Stimulated activated CD8-positive, alpha-beta memory T cell treated with anti-CD3 and anti-CD28 coated beads, Interleukin-7, amount 100 ng/mL, for 24 hours (primary cell): Measurements from ENCODE around the gene ZMIZ1.

ENCODE experiments used
- DNase-seq: peaks from one replicate; pipeline ENCODE4 v3.0.0-alpha.2; 2020; ENCODE audit warnings: low read depth

ZMIZ1 gene

GRCh38 chr10:79187121-79187940 is 118.6 kb downstream of the ZMIZ1 start:
- DNase-seq, result no peak

- DNase-seq, result no peak
Measured at GRCh38 chr10:79188154-79188965, 119.6 kb downstream of the ZMIZ1 start.

DNA sequence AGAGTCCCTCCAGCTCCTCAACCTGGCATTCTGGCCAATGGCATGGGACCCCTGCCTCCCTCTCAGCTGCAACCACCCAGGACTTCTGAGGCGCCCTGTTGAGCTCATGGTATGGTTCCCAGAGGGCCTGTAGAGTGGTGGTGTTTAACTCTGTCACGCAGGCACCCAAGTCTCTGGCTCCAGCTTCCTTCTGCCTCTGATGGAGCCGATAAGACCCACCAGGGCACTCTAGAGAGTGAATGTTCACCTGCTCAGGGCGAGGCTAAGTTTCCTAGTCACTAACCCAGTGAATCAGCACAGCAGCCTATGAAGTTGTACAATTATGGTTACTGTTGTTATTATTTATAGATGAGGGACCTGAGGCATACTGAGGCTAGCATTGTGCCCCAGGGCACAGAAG is 120.4 kb downstream of the ZMIZ1 start:
- DNase-seq, result no peak

DNA sequence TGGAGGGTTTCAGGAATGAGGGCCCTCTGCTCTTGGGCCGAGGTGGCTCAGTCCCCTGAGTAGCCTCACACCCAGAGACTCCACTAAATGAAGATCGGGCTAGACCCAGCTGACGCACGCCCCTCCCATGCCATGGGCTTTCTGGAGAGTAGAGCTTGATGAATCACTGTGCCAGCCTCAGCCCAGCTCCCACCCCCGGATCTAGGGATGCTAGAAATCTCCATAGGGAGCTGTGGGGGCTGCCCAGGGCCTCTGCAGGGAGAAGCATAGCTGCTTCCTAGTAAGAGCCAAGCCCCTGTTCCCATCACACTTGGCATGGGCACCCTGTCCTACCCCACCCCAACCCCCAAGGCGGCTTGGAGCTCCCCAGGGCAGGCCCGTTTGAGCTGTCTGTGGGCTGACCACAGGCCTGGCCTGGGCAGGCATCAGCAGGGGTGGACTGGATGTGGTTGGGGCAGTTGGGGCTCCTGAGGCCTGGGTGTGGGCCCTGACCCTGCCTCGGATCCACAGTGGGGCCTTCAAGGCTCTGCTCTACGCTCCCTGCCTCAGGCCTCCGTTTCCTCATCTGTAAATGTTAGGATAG is 121.2 kb downstream of the ZMIZ1 start:
- no peak for DNase-seq

DNA sequence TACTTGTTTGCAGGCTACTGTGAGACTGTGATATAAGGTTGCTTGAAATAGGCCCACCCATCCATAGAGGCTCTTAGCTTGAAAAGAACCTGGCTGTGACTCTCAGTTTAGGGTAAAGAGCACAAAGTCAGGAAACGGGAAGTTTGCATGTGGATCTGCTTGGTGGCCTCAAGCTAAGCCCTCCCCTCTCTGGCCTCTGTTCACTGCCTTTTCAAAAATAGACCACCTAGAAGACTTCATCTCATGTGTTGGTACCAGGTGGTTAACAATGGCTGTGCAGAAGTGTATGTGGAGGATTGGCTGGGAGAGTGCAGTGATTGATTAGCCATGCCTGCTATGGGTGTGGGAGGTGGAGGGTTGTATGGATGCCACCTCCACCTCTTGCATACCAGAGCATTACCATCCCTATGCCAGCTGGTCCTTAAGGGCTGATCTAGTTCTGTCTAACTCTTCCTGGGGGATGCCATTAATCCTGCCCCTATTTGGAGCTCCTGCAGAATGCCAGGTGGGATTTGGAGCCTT is 122.0 kb downstream of the ZMIZ1 start:
- DNase-seq, result no peak

GRCh38 chr10:79191951-79192676 is 123.3 kb downstream of the ZMIZ1 start:
- no peak for DNase-seq

GRCh38 chr10:79192677-79193003 is 123.9 kb downstream of the ZMIZ1 start:
- DNase-seq, result no peak

DNA sequence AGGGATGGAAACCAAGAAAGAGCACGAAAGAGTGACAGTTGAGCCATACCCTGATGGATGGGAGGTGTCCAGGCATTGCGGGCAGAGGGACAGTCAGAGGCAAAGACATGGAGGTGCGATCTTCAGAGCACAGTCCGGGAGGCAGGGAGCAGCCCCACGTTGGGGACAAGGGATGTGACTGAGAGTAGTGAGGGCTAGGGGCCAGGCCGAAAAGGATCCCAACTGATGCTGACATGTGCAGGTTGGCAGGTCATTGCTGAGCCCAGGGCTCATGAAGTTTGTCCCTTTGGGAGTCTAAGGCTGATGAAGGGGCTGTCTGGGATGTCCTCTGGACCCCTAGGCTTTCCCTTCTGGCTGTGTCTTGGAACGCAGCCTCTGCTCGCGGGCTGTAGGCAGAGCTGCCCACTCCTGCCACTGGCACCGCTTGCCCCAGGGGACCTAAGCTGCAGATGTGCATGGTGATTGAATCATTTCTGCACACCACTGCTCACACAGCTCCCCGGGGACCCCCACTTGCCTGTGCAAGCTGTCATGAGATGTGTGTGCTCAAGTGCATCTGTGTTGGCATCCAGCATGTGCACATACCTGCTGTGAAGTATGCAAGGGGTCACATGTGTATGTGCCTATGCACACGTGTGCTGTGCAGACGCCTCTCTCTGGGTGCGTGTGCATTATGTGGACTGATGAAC is 125.1 kb downstream of the ZMIZ1 start:
- no peak for DNase-seq

DNA sequence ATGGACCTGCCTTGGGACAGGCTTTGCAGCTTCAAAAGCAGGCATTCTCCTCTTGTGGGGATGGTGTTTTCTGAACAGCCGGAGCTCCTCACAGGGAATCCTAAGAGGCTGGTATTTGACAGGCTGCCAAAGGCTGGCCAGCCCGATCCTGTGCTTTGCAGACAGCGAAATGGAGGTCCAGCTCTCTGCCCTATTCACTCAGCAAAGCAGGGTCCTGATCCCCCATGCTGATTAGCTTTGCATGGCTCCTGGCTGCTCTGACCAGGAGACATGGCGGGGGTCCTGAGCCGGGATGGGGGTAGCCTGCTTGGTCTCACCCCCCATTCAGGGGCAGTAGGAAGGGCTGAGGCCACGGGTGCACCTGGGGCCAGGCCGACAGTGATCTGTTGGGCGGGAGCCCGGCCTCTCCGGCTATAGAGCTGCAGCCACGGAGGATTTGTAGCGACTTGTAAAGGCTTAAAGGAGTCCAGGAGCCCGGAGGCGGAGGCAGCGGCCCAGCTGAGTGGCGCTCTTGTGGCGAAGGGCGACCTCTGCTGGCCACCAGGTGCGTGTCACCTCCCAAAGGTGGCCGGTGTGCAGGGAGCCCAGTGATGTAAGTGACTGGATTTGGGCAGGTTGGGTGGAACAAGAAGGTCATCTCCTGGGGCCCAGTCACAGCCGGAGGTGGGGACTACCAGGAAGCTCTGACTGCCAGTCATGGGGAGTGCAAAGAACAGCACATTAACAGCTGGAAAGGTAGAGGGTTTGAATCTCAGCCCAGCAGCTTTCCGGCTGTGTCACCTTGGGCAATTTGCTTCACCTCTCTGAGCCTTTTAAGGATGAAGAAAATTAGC is 126.5 kb downstream of the ZMIZ1 start:
- peak; percentile 59 for DNase-seq

DNA sequence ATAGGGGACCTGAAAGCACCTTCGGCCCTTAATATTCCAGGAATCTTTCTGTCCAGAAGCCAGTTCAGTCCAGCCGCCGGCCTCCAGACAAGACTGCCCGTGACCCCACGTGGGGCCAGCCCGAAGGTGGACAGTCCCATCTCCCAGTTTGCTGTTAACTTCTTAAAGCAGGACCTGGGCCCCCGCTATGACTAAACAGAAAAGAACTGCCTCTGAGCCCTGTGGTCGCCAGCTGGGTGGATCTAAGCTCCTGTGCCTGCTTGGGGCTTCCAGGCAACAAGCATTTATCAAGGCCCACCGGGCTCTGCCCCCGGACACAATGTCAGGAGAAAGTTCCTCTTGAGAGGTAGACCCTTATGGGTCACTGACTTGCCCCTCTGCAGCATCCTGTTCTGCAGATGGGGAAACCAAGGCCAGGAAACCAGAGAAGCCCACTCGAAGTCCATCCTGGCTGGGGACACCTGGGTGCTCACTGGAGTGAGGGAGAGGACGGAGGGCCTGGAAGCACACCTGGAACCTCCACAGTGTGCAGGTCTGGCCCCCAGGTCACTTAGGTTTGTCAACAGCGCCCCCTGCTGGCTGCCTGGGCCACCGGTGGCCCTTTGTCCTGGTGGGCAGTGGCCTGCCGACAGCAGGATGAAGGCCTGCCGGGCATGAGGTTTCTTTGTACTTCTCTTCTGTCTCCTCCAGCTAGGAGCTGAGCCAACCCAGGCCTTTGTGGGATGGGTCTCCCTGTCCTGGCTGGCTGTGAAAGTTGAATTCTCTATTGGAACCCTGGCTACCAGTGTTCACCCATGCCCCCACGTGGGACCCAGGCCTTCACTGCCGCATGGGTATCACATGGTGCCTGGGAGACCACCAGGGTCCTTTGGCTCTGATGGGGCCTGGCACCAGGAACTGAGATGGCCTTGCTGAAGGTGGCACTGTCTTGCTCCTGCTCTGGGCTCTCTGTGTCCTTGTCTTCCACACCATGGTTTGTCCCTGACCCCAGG is 128.0 kb downstream of the ZMIZ1 start:
- DNase-seq, result peak; percentile 66

DNA sequence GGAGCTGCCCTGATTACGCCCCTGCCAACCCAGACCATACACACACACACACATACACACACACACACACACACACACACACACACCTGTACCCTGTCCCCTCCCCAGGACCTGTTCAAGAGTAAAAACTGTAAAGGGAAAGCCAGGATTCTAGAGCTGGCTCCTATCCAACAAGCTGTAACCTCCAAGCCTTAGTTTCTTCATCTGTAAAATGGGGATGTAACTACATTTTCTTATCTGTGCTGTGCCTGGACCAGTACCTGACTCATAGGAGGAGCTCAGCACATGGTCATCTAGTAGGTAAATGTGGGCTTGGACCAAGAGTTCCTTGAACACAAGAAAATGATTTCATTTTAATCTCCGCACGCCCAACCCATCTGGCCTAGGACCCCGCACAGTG is 128.8 kb downstream of the ZMIZ1 start:
- no peak for DNase-seq

DNA sequence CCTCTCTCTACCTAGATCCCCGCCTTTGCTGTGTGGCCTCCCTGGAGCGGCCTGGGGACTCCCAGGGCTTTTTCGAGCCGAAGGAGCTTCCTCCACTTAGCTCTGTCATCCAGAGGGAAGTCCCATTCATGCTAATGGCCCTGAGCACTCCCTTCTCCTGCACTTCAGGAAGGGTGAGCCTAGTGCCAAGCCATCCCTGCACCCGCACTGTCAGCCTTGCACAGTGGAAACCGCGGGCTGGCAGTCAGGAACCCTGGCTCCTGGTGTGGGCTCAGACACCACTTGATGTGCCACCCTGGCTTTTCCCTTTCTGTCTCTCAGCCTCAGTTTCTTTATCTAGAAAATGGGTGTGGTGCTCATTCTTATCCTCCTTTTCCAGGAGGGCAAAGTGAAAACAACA is 131.6 kb downstream of the ZMIZ1 start:
- no peak for DNase-seq

- DNase-seq, result no peak
Measured at GRCh38 chr10:79201706-79202105, 132.9 kb downstream of the ZMIZ1 start.

DNA sequence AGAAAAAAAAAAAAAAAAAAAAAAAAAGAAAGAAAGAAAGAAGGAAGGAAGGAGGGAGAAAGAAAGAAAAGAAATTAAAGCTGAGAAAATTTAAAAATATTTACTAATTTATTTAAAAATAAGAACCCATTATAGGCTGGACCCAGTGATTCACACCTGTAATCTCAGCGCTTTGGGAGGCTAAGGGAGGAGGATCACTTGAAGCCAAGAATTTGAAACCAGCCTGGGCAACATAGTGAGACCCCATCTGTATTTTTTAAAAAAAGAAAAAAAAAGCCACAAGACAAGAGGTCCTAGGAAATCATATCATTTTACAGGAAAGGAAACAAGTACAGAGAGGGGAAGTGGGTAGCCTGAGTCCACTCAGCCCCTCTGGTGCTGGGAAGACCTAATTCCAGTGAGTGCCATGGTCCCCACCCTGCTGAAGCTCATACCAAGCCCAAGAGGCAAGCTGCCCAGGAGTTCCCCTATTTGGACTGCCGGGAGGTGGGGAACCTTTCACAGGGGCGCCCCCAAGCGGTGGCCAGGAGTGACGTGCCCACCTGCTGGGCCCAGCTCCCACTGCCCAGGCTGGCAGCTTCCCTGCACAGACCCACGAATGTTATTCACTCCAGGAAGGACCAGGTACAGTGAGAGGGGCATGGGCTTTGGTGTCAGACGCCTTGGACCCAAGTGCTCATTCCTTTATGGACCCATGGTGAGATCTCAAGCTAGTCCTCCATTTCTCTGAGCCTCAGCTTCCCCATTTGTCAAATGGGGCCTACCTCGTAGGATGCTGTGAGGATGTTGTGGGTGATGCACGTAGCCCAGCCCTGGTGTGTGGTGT is 133.6 kb downstream of the ZMIZ1 start:
- no peak for DNase-seq

- no peak for DNase-seq
Measured at GRCh38 chr10:79203014-79203644, 134.4 kb downstream of the ZMIZ1 start.

- DNase-seq, result no peak
Measured at GRCh38 chr10:79203833-79204232, 135.1 kb downstream of the ZMIZ1 start.

DNA sequence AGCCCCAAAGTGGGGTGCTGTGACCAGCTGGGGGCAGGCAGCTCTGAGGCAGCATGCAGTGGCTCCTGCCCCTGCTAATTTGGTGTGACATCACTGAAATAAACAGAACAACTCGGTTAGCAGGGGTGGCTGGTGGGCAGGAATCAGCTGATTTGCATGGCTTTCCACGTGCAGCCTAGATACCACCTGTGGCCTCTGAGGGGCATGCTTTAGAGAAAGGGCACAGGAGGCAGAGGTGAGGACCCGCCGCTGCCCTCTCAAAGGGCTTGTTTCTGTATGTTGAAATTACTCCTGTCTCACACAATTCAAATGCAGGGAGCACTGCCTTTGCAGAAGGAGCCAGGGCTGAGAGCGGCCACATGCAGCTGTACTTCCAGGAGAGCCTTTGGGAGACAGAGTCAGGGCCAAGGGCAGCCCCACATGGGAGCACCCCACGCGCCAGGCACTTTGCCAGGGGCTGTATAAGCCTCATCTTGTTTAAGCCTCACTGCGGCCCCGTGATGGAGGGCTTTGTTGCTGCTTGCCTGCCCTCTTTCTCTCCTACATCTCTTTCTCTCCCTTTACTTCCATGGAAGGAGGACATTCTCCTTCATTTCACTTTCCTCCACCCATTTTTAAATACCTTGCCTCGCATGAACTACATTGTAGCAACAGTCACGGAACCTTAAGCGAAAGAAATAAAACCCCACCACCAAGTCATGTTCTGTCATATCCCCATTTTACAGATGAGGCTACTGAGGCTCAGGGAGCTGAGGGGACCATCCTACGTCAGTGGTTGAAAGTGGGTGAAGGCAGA is 137.7 kb downstream of the ZMIZ1 start:
- no peak for DNase-seq

GRCh38 chr10:79207096-79207357 is 138.3 kb downstream of the ZMIZ1 start:
- no peak for DNase-seq
